Ascending aorta (tissue), 2 donors: ENCODE data around the gene RANBP3. TPM values are rescaled to one million over a fixed set of nuclear protein-coding genes. Genes with fewer than 3 reads are reported as not detected.

ENCODE experiments used
- DNase-seq, 2 donors: peaks; one replicate each; pipeline ENCODE4 v3.0.0-alpha.2; 2019; ENCODE audit warnings: low spot score in 2 of 2
- H3K27ac ChIP-seq, 2 donors: fragments of 200-600 bp; sonication (generic); one replicate each; pipeline ENCODE4 v1.5.1; 2016 to 2017; ENCODE audit warnings: mild to moderate bottlenecking in 1 of 2
- H3K27me3 ChIP-seq: fragments of 200-600 bp; sonication (generic); one replicate; pipeline ENCODE4 v1.5.1; 2017
- H3K36me3 ChIP-seq, 2 donors: fragments of 200-600 bp; sonication (generic); one replicate each; pipeline ENCODE4 v1.5.1; 2016
- H3K4me1 ChIP-seq, 2 donors: fragments of 200-600 bp; sonication (generic); one replicate each; pipeline ENCODE4 v1.5.1; 2016 to 2017; ENCODE audit warnings: mild to moderate bottlenecking in 1 of 2
- H3K4me3 ChIP-seq, 2 donors: fragments of 200-600 bp; sonication (generic); one replicate each; pipeline ENCODE4 v1.5.1; 2016 to 2017; ENCODE audit warnings: mild to moderate bottlenecking in 1 of 2
- H3K9me3 ChIP-seq, 2 donors: fragments of 200-600 bp; sonication (generic); one replicate each; pipeline ENCODE4 v1.5.1; 2016
- intact Hi-C: fragments of 100-400 bp; cut with DNase I; formaldehyde crosslinking; loops from one replicate; pipeline ENCODE4 v1.15.1; 2023
- total RNA-seq: library from RNA; depleted of rRNA; stranded (reverse); fragments of >200 nt; gene quantifications from one replicate; pipeline ENCODE4 v1.1.0, GENCODE V29; 2016
- TF ChIP-seq, protein P1 (sequence below), 3 experiments: fragments of 200-600 bp in 2 of 3; fragments of 450-650 bp in 1 of 3; sonication (generic) in 2 of 3; IDR thresholded peaks; one replicate each; pipeline ENCODE4 v1.5.1; 2016 to 2019; ENCODE audit warnings: antibody characterized with exemption in 3 of 3, mild to moderate bottlenecking in 1 of 3, moderate library complexity in 1 of 3

RANBP3 gene
- total RNA-seq, 1 donor from 2014 or later, result 48.0 TPM

DNA sequence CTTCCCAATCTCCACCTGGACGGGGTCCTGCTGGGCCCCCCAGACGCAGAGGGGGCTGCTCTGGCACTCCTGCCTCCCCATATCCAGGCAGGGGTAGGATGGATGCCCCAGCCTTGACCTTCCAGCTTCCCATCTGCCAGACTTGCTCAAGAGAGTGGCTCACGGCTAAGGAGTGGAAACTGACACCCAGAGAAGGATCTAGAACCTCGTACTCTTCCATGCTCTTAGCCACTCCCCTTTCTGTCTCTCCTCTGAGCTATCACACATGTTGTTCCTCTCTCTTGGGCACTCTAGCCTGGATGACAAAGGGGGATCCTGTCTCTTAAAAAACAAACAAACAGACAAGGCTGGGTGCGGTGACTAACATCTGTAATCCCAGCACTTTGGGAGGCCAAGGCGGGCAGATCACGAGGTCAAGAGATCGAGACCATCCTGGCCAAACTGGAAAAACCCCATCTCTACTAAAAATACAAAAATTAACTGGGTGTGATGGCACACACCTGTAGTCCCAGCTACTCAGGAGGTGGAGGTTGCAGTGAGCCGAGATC lies 95.4 kb downstream of the RANBP3 start:
- no peaks in the 10 kb centered on the region for H3K36me3 ChIP-seq
- intact Hi-C loops, result no loop called here
- H3K4me1 ChIP-seq, result peaks cover 0 to 4% of the 10 kb centered on the region in 2 donors
- H3K9me3 ChIP-seq, result no peaks in the 10 kb centered on the region
- DNase-seq, result no peak
- no peak overlapping the region for H3K4me3 ChIP-seq
- TF ChIP-seq, protein P1, sequence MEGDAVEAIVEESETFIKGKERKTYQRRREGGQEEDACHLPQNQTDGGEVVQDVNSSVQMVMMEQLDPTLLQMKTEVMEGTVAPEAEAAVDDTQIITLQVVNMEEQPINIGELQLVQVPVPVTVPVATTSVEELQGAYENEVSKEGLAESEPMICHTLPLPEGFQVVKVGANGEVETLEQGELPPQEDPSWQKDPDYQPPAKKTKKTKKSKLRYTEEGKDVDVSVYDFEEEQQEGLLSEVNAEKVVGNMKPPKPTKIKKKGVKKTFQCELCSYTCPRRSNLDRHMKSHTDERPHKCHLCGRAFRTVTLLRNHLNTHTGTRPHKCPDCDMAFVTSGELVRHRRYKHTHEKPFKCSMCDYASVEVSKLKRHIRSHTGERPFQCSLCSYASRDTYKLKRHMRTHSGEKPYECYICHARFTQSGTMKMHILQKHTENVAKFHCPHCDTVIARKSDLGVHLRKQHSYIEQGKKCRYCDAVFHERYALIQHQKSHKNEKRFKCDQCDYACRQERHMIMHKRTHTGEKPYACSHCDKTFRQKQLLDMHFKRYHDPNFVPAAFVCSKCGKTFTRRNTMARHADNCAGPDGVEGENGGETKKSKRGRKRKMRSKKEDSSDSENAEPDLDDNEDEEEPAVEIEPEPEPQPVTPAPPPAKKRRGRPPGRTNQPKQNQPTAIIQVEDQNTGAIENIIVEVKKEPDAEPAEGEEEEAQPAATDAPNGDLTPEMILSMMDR (IDR thresholded peaks at IDR 0.05), result no peak
- peaks cover 3% of the 10 kb centered on the region for H3K27me3 ChIP-seq
- H3K27ac ChIP-seq, result no peak overlapping the region

GRCh38 chr19:5881543-5882299 lies 96.2 kb downstream of the RANBP3 start:
- Histone ChIP-seq H3K4me1 (peaks cover 0 to 4% of the 10 kb centered on the region in 2 donors), H3K9me3 (no peaks in the 10 kb centered on the region), H3K36me3 (no peaks in the 10 kb centered on the region), H3K27ac (no peak overlapping the region), H3K4me3 (no peak overlapping the region), H3K27me3 (peaks cover 3% of the 10 kb centered on the region)
- no peak for DNase-seq
- intact Hi-C loops, result no loop called here
- TF ChIP-seq, protein P1 (IDR thresholded peaks at IDR 0.05), result no peak

- DNase-seq, result no peak
- intact Hi-C loops, result no loop called here
- TF ChIP-seq, protein P1 (IDR thresholded peaks at IDR 0.05), result no peak
- H3K27ac ChIP-seq, result no peak overlapping the region
- H3K9me3 ChIP-seq, result no peaks in the 10 kb centered on the region
- peaks cover 0 to 4% of the 10 kb centered on the region in 2 donors for H3K4me1 ChIP-seq
- peaks cover 3% of the 10 kb centered on the region for H3K27me3 ChIP-seq
- no peaks in the 10 kb centered on the region for H3K36me3 ChIP-seq
- no peak overlapping the region for H3K4me3 ChIP-seq
Observed at GRCh38 chr19:5880604-5881078, 97.3 kb downstream of the RANBP3 start.

DNA sequence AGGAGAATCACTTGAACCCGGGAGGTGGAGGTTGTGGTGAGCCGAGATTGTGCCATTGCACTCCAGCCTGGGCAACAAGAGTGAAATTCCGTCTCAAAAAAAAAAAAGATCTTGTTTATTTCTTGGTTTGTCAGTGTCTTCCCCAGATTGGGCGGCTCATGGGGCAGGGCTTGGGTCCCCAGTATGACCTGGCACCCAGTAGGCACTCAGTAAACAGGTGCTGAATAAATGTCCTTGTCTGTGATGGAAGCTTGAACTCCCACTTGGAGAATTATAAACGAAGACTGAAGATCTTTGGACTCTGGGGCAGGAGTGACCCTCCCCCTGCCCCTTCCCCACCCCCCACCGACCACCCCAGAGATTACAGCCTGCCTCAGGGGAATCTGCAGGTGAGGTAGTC lies 97.7 kb downstream of the RANBP3 start:
- no peaks in the 10 kb centered on the region for H3K9me3 ChIP-seq
- TF ChIP-seq, protein P1 (IDR thresholded peaks at IDR 0.05), result no peak
- H3K27me3 ChIP-seq, result peaks cover 3% of the 10 kb centered on the region
- no peak overlapping the region for H3K4me3 ChIP-seq
- DNase-seq, result no peak
- no peak overlapping the region for H3K27ac ChIP-seq
- H3K4me1 ChIP-seq, result peaks cover 0 to 4% of the 10 kb centered on the region in 2 donors
- no peaks in the 10 kb centered on the region for H3K36me3 ChIP-seq
- intact Hi-C loops, result no loop called here

DNA sequence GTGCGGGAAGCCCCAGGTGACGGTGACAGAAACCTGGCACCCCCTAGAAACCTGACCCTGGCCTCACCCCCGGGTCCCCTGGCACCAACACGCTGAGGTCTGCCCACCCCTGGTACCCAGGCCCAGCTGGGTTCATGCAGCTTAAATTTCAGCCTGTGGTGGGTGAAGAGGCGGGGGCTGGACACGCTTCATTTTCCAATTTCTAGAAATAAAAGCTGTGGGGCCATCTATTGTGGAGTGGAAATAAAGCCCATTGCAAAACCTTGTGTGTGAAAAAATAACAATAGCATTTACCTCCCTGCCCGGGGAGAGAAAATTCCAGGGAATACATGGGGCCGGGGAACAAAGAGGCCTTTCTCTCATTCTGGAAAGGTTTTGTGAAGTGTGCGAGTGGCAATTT lies 100.1 kb downstream of the RANBP3 start:
- Histone ChIP-seq H3K27ac (no peak overlapping the region), H3K9me3 (no peaks in the 10 kb centered on the region), H3K4me3 (no peak overlapping the region), H3K4me1 (peaks cover 0 to 4% of the 10 kb centered on the region in 2 donors), H3K36me3 (no peaks in the 10 kb centered on the region), H3K27me3 (peaks cover 3% of the 10 kb centered on the region)
- intact Hi-C loops, result no loop called here
- TF ChIP-seq, protein P1 (IDR thresholded peaks at IDR 0.05), result no peak
- DNase-seq, result no peak
